Peyer's patch (tissue), 4 donors: ENCODE measurements around the gene CHTOP. TPM values are rescaled to one million over a fixed set of nuclear protein-coding genes. Genes with fewer than 3 reads are reported as not detected.
A peak's percentile ranks its signal among the peaks of the same experiment; 100 is the strongest.

Source experiments
- DNase-seq, 3 donors: peaks; one replicate each; pipeline ENCODE4 v3.0.0-alpha.2; 2017 to 2019
- H3K27ac ChIP-seq, 4 donors: fragments of 200-600 bp; sonication (generic); one replicate each; pipeline ENCODE4 v1.5.1; 2016 to 2019
- H3K27me3 ChIP-seq, 2 donors: fragments of 200-600 bp; sonication (generic); one replicate each; pipeline ENCODE4 v1.5.1; 2019
- H3K36me3 ChIP-seq, 3 donors: fragments of 200-600 bp; sonication (generic); one replicate each; pipeline ENCODE4 v1.5.1; 2016 to 2019
- H3K4me1 ChIP-seq, 4 donors: fragments of 200-600 bp; sonication (generic); one replicate each; pipeline ENCODE4 v1.5.1; 2016 to 2019
- H3K4me3 ChIP-seq, 4 donors: fragments of 200-600 bp; sonication (generic); 1 replicate in 3 of 4; 2 replicates in 1 of 4; pipeline ENCODE4 v1.5.1; 2016 to 2019; ENCODE audit warnings: mild to moderate bottlenecking in 1 of 4
- H3K9me3 ChIP-seq, 4 donors: fragments of 200-600 bp; sonication (generic); one replicate each; pipeline ENCODE4 v1.5.1; 2016 to 2019; ENCODE audit warnings: mild to moderate bottlenecking in 1 of 4
- CTCF ChIP-seq, 6 experiments: fragments of 450-650 bp in 4 of 6; fragments of 200-600 bp in 2 of 6; sonication (generic) in 1 of 6; IDR thresholded peaks; one replicate each; pipeline ENCODE4 v1.5.1; 2017 to 2019; ENCODE audit warnings: antibody characterized with exemption in 6 of 6, mild to moderate bottlenecking in 3 of 6, moderate library complexity in 1 of 6
- POLR2A ChIP-seq, 2 donors: fragments of 450-650 bp; IDR thresholded peaks; one replicate each; pipeline ENCODE4 v1.5.1; 2017; ENCODE audit warnings: antibody characterized with exemption in 2 of 2, mild to moderate bottlenecking in 2 of 2, moderate library complexity in 2 of 2
- total RNA-seq, 4 donors: library from RNA; depleted of rRNA; stranded (reverse); fragments of >200 nt; gene quantifications; one replicate each; pipeline ENCODE4 v1.1.0, GENCODE V29; 2016

CHTOP gene
- total RNA-seq, 4 donors from 2014 or later: 53.8 to 80.8 (median 68.7) TPM

- Histone ChIP-seq H3K4me3 (no peak overlapping the region), H3K27me3 (no peaks in the 10 kb centered on the region), H3K27ac (no peak overlapping the region), H3K4me1 (no peaks in the 10 kb centered on the region), H3K36me3 (peaks cover 0 to 29% (median 3%) of the 10 kb centered on the region in 3 donors), H3K9me3 (no peaks in the 10 kb centered on the region)
- TF ChIP-seq POLR2A (IDR thresholded peaks at IDR 0.05) (no peak), CTCF (IDR thresholded peaks at IDR 0.05) (no peak)
- peak in 1 of 3 donors; percentile 29 for DNase-seq
Measured at GRCh38 chr1:153649137-153649862, 15.4 kb downstream of the CHTOP start.

- H3K9me3 ChIP-seq: no peaks in the 10 kb centered on the region
- no peak for TF ChIP-seq POLR2A (IDR thresholded peaks at IDR 0.05)
- no peak for TF ChIP-seq CTCF (IDR thresholded peaks at IDR 0.05)
- no peaks in the 10 kb centered on the region for H3K27me3 ChIP-seq
- H3K27ac ChIP-seq: no peak overlapping the region
- no peaks in the 10 kb centered on the region for H3K4me1 ChIP-seq
- H3K36me3 ChIP-seq: peaks cover 0 to 25% (median 3%) of the 10 kb centered on the region in 3 donors
- H3K4me3 ChIP-seq: no peak overlapping the region
- peak in 1 of 3 donors; percentile 34 for DNase-seq
Measured at GRCh38 chr1:153649863-153650235, 16.0 kb downstream of the CHTOP start.

GRCh38 chr1:153651771-153652170, 17.9 kb downstream of the CHTOP start:
- H3K27ac ChIP-seq: no peak overlapping the region
- H3K4me3 ChIP-seq: no peak overlapping the region
- H3K9me3 ChIP-seq: no peaks in the 10 kb centered on the region
- TF ChIP-seq CTCF (IDR thresholded peaks at IDR 0.05) (no peak), POLR2A (IDR thresholded peaks at IDR 0.05) (no peak)
- H3K27me3 ChIP-seq: no peaks in the 10 kb centered on the region
- H3K4me1 ChIP-seq: no peaks in the 10 kb centered on the region
- peaks cover 0 to 5% (median 0%) of the 10 kb centered on the region in 3 donors for H3K36me3 ChIP-seq
- no peak for DNase-seq

- Histone ChIP-seq H3K27ac (peak overlapping the region in 1 of 4 donors; percentile 14), H3K27me3 (no peaks in the 10 kb centered on the region), H3K36me3 (no peaks in the 10 kb centered on the region), H3K4me3 (no peak overlapping the region), H3K9me3 (no peaks in the 10 kb centered on the region), H3K4me1 (no peaks in the 10 kb centered on the region)
- TF ChIP-seq CTCF (IDR thresholded peaks at IDR 0.05) (no peak), POLR2A (IDR thresholded peaks at IDR 0.05) (no peak)
- peak in 1 of 3 donors; percentile 20 for DNase-seq
Measured at GRCh38 chr1:153652805-153653500, 19.1 kb downstream of the CHTOP start.

GRCh38 chr1:153655333-153655732, 21.5 kb downstream of the CHTOP start:
- Histone ChIP-seq H3K27ac (no peak overlapping the region), H3K9me3 (no peaks in the 10 kb centered on the region), H3K36me3 (no peaks in the 10 kb centered on the region), H3K4me3 (no peak overlapping the region), H3K27me3 (no peaks in the 10 kb centered on the region), H3K4me1 (peaks cover 0 to 9% (median 0%) of the 10 kb centered on the region in 4 donors)
- TF ChIP-seq CTCF (IDR thresholded peaks at IDR 0.05): no peak
- no peak for TF ChIP-seq POLR2A (IDR thresholded peaks at IDR 0.05)
- DNase-seq: peak in 1 of 3 donors; percentile 5
